RWPE2 (cell line): ENCODE results near the gene COMMD1.

Source experiments
- ATAC-seq: fragments of 200-7000 bp; cut with Tn5 transposase; 3 replicates; pipeline ENCODE4 v1.9.1; 2021; ENCODE audit warnings: low read depth
- DNase-seq: peaks from one replicate; pipeline ENCODE4 v3.0.0-alpha.2; 2020; ENCODE audit warnings: low spot score
- H3K27ac ChIP-seq: fragments of 450-650 bp; 2 replicates; pipeline ENCODE4 v1.5.1; 2017; ENCODE audit warnings: mild to moderate bottlenecking; ENCODE audit not compliant: poor library complexity, severe bottlenecking
- H3K27me3 ChIP-seq: fragments of 250-450 bp; sonication (Bioruptor Pico); 2 replicates; pipeline ENCODE4 v1.5.1; 2021; ENCODE audit warnings: mild to moderate bottlenecking, moderate library complexity; ENCODE audit not compliant: insufficient read depth, poor library complexity, severe bottlenecking
- H3K36me3 ChIP-seq: fragments of 250-450 bp; sonication (Bioruptor Pico); 2 replicates; pipeline ENCODE4 v1.5.1; 2020; ENCODE audit warnings: low read depth, mild to moderate bottlenecking, moderate library complexity
- H3K4me1 ChIP-seq: fragments of 250-450 bp; sonication (Bioruptor Pico); 2 replicates; pipeline ENCODE4 v1.5.1; 2021; ENCODE audit warnings: mild to moderate bottlenecking, moderate library complexity; ENCODE audit not compliant: insufficient read depth, poor library complexity, severe bottlenecking
- H3K4me3 ChIP-seq: fragments of 250-450 bp; sonication (Bioruptor Pico); 2 replicates; pipeline ENCODE4 v1.5.1; 2021; ENCODE audit warnings: mild to moderate bottlenecking, moderate library complexity; ENCODE audit not compliant: severe bottlenecking
- H3K9me3 ChIP-seq: fragments of 250-450 bp; sonication (Bioruptor Pico); 2 replicates; pipeline ENCODE4 v1.5.1; 2021; ENCODE audit warnings: mild to moderate bottlenecking, moderate library complexity; ENCODE audit not compliant: severe bottlenecking
- TF ChIP-seq, protein P1 (sequence below): fragments of 450-650 bp; IDR thresholded peaks from one replicate; pipeline ENCODE4 v1.5.1; 2017; ENCODE audit warnings: mild to moderate bottlenecking, moderate library complexity; ENCODE audit not compliant: poor library complexity, severe bottlenecking

The COMMD1 gene

DNA sequence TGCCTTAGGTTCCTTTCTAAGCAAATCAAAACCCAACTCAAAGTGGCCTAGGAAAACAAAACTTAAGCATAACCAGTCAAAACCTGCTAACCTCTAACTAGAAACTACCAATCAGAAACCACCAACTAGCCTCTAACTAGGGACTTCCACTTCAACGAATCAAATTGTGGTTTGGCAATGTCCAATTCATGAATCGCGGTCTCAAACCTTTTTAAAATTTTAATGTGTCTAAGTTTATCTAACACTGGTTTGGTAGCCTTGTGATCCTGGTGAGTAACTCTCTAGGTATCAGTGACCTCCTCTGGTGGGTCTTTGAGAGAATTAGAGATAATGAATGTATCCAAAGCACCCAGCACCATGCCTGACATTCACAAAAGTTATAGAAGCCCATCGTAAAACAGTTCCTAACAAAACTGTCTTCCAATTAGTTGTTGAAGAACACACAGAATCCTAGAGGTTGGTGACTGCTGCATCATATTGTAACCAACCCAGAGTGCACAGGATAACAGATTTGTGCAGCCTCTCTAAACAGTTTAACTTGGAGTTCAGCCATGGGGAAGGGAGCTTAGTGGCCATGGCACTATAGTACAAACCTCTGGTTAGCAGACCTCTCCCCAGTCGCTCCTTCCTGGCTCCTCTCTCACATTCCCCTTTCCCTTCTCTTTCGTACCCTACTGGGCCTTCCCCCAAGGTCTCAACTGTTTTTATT lies 245.3 kb downstream of the COMMD1 start:
- DNase-seq, result no peak
- H3K36me3 ChIP-seq, result no peaks in the 10 kb centered on the region
- ATAC-seq, result no peak
- H3K4me1 ChIP-seq, result peaks cover 28% of the 10 kb centered on the region
- H3K27ac ChIP-seq, result peak overlapping the region; percentile 70
- no peaks in the 10 kb centered on the region for H3K27me3 ChIP-seq
- no peaks in the 10 kb centered on the region for H3K9me3 ChIP-seq
- TF ChIP-seq, protein P1, sequence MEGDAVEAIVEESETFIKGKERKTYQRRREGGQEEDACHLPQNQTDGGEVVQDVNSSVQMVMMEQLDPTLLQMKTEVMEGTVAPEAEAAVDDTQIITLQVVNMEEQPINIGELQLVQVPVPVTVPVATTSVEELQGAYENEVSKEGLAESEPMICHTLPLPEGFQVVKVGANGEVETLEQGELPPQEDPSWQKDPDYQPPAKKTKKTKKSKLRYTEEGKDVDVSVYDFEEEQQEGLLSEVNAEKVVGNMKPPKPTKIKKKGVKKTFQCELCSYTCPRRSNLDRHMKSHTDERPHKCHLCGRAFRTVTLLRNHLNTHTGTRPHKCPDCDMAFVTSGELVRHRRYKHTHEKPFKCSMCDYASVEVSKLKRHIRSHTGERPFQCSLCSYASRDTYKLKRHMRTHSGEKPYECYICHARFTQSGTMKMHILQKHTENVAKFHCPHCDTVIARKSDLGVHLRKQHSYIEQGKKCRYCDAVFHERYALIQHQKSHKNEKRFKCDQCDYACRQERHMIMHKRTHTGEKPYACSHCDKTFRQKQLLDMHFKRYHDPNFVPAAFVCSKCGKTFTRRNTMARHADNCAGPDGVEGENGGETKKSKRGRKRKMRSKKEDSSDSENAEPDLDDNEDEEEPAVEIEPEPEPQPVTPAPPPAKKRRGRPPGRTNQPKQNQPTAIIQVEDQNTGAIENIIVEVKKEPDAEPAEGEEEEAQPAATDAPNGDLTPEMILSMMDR, result no peak
- H3K4me3 ChIP-seq, result no peak overlapping the region

GRCh38 chr2:62151306-62151638 lies 245.8 kb downstream of the COMMD1 start:
- ATAC-seq (no peak), DNase-seq (no peak)
- TF ChIP-seq, protein P1, result no peak
- peaks cover 28% of the 10 kb centered on the region for H3K4me1 ChIP-seq
- H3K9me3 ChIP-seq, result no peaks in the 10 kb centered on the region
- H3K36me3 ChIP-seq, result no peaks in the 10 kb centered on the region
- peak overlapping the region; percentile 70 for H3K27ac ChIP-seq
- no peaks in the 10 kb centered on the region for H3K27me3 ChIP-seq
- H3K4me3 ChIP-seq, result no peak overlapping the region

DNA sequence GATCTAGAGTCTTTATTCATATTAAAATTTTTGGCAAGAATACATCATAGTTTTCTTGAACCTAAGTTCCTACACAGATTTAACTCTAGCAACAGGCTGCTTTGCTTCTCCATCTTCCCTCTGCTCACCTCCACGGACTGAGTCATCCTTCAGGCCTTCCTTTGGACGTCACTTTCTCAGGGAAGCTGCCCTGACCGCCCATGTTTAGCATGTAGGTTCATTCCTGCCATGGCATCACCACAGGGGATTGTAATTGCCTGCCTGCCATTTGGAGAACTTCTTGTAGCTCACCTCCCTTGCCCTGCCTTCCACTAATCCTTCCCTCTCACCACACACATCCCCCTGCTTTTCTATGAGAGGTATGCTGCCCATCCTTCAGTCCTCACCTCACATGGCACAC lies 246.5 kb downstream of the COMMD1 start:
- Histone ChIP-seq H3K4me1 (peaks cover 28% of the 10 kb centered on the region), H3K27ac (no peak overlapping the region), H3K4me3 (no peak overlapping the region), H3K9me3 (no peaks in the 10 kb centered on the region), H3K36me3 (no peaks in the 10 kb centered on the region), H3K27me3 (no peaks in the 10 kb centered on the region)
- TF ChIP-seq, protein P1, result no peak
- ATAC-seq (peak; percentile 38; the same call in 2 of the 3 replicates), DNase-seq (peak; percentile 64)

GRCh38 chr2:62156861-62157496 lies 251.5 kb downstream of the COMMD1 start:
- H3K4me1 ChIP-seq, result no peaks in the 10 kb centered on the region
- H3K27me3 ChIP-seq, result no peaks in the 10 kb centered on the region
- TF ChIP-seq, protein P1, result no peak
- H3K36me3 ChIP-seq, result no peaks in the 10 kb centered on the region
- no peak for ATAC-seq
- no peak overlapping the region for H3K27ac ChIP-seq
- H3K4me3 ChIP-seq, result no peak overlapping the region
- no peaks in the 10 kb centered on the region for H3K9me3 ChIP-seq
- DNase-seq, result no peak
